Neural cell (in vitro differentiated cells): Measurements from ENCODE around the gene FSIP1. TPM values are rescaled to one million over a fixed set of nuclear protein-coding genes. Genes with fewer than 3 reads are reported as not detected.
A peak's percentile ranks its signal among the peaks of the same experiment; 100 is the strongest.

ENCODE experiments used
- H2AFZ ChIP-seq: fragments of 200-600, 300-800 bp; sonication (generic), shearing (Covaris generic); 2 replicates; pipeline ENCODE4 v1.6.0; 2014; ENCODE audit warnings: low read depth, mild to moderate bottlenecking, antibody characterized with exemption, low read length, moderate library complexity
- H3F3A ChIP-seq: fragments of 200-600 bp; shearing (Covaris generic); 2 replicates; pipeline ENCODE4 v1.6.1; 2016; ENCODE audit warnings: mild to moderate bottlenecking, moderate library complexity, mixed read lengths, antibody characterized with exemption, low read length; ENCODE audit not compliant: insufficient read depth, poor library complexity, severe bottlenecking
- H3K27ac ChIP-seq: fragments of 200-600, 300-800 bp; sonication (generic), shearing (Covaris generic); 2 replicates; pipeline ENCODE4 v1.5.1; 2014; ENCODE audit warnings: mild to moderate bottlenecking, low read length, moderate library complexity
- H3K27me3 ChIP-seq: fragments of 300-800, 200-600 bp; sonication (generic), shearing (Covaris generic); 2 replicates; pipeline ENCODE4 v1.6.0; 2014; ENCODE audit warnings: mild to moderate bottlenecking, low read depth, low read length, moderate library complexity; ENCODE audit not compliant: insufficient read depth
- H3K36me3 ChIP-seq: fragments of 300-800, 200-600 bp; sonication (generic), shearing (Covaris generic); 2 replicates; pipeline ENCODE4 v1.5.1; 2014; ENCODE audit warnings: mild to moderate bottlenecking, antibody characterized with exemption, low read length, moderate library complexity; ENCODE audit not compliant: insufficient read depth
- H3K4me2 ChIP-seq: fragments of 300-800, 200-600 bp; sonication (generic), shearing (Covaris generic); 2 replicates; pipeline ENCODE4 v1.6.0; 2014; ENCODE audit warnings: mild to moderate bottlenecking, low read length
- H3K4me3 ChIP-seq: fragments of 300-800, 200-600 bp; sonication (generic), shearing (Covaris generic); 2 replicates; pipeline ENCODE4 v1.5.1; 2014; ENCODE audit warnings: mild to moderate bottlenecking, low read length, moderate library complexity
- H3K79me2 ChIP-seq: fragments of 200-600 bp; shearing (Covaris generic); replicated peaks from 2 replicates; pipeline ENCODE4 v1.6.0; 2014; ENCODE audit warnings: mild to moderate bottlenecking, low read length, moderate library complexity; ENCODE audit not compliant: insufficient read depth
- H3K9ac ChIP-seq: fragments of 300-800, 200-600 bp; sonication (generic), shearing (Covaris generic); 2 replicates; pipeline ENCODE4 v1.6.1; 2016; ENCODE audit warnings: mild to moderate bottlenecking, low read length, mixed read lengths
- H3K9me2 ChIP-seq: fragments of 200-600 bp; shearing (Covaris generic); 2 replicates; pipeline ENCODE4 v1.6.1; 2016; ENCODE audit warnings: mild to moderate bottlenecking, low read length, mixed read lengths; ENCODE audit not compliant: insufficient read depth
- H3K9me3 ChIP-seq: fragments of 200-600, 300-800 bp; sonication (generic), shearing (Covaris generic); 2 replicates; pipeline ENCODE4 v1.6.1; 2016; ENCODE audit warnings: mild to moderate bottlenecking, mixed run types, low read length, moderate library complexity, mixed read lengths
- H4K20me1 ChIP-seq: fragments of 200-600 bp; shearing (Covaris generic); 2 replicates; pipeline ENCODE4 v1.6.1; 2016; ENCODE audit warnings: mild to moderate bottlenecking, mixed run types; ENCODE audit not compliant: insufficient read depth
- EP300 ChIP-seq: fragments of 450-650 bp; conservative IDR thresholded peaks from 2 replicates; pipeline ENCODE4 v1.6.1; 2014; ENCODE audit warnings: antibody characterized with exemption, mild to moderate bottlenecking, moderate library complexity; ENCODE audit not compliant: poor library complexity, severe bottlenecking
- EZH2 ChIP-seq: fragments of 200-600, 300-800 bp; shearing (Covaris generic), sonication (generic); IDR thresholded peaks from 2 replicates; pipeline ENCODE4 v1.6.1; 2014; ENCODE audit warnings: antibody characterized with exemption, low read length, borderline replicate concordance, mild to moderate bottlenecking; ENCODE audit not compliant: insufficient read depth, poor library complexity, severe bottlenecking
- MXI1 ChIP-seq: fragments of 450-650 bp; conservative IDR thresholded peaks from 2 replicates; pipeline ENCODE4 v1.6.1; 2014; ENCODE audit warnings: antibody characterized with exemption, mild to moderate bottlenecking; ENCODE audit not compliant: poor library complexity, severe bottlenecking
- POLR2AphosphoS5 ChIP-seq: IDR thresholded peaks from 2 replicates; pipeline ENCODE4 v1.6.1; 2012
- RAD21 ChIP-seq: fragments of 450-650 bp; conservative IDR thresholded peaks from 2 replicates; pipeline ENCODE4 v1.6.1; 2014; ENCODE audit warnings: antibody characterized with exemption, mild to moderate bottlenecking, moderate library complexity
- SMC3 ChIP-seq: fragments of 450-650 bp; conservative IDR thresholded peaks from 2 replicates; pipeline ENCODE4 v1.6.1; 2014; ENCODE audit warnings: antibody characterized with exemption, mild to moderate bottlenecking, moderate library complexity; ENCODE audit not compliant: poor library complexity
- TAF1 ChIP-seq: IDR thresholded peaks from 2 replicates; pipeline ENCODE4 v1.6.1; 2012; ENCODE audit warnings: low read depth
- polyA plus RNA-seq: library from polyadenylated mRNA; depleted of rRNA; stranded (reverse); fragments of >200 nt; gene quantifications from 2 replicates; pipeline ENCODE4 v1.2.3, GENCODE V29; 2014
- TF ChIP-seq, protein P1 (sequence below): fragments of 450-650 bp; IDR thresholded peaks from 2 replicates; pipeline ENCODE4 v1.5.1; 2014; ENCODE audit warnings: antibody characterized with exemption, mild to moderate bottlenecking, moderate library complexity; ENCODE audit not compliant: poor library complexity, severe bottlenecking
- TF ChIP-seq, protein P2 (sequence below): IDR thresholded peaks from 2 replicates; pipeline ENCODE4 v1.6.1; 2012; ENCODE audit warnings: borderline replicate concordance

Gene FSIP1
- polyA plus RNA-seq, 1 donor from 2014 or later, result 3.8 TPM

DNA sequence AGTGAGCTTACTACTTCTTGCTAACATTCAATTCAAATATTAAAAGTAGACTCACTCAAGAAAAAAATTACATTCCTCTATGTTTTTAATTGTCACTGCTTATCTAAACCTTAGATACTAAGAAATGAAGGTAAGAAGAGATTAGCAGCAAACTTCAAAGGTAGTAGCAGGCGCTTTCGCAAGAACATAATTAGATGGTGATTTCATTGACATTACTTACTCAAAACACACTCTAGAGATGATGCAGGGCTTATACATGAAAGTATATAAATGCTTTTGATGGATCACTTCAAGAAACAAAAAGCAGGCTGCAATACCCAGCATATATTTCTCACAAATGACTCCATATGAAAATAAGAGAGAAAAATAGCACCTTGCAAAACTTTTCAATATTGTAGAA, 86.8 kb downstream of the FSIP1 start:
- TF ChIP-seq RAD21 (no peak), POLR2AphosphoS5 (no peak), EZH2 (no peak), SMC3 (no peak), TAF1 (no peak), MXI1 (no peak)
- TF ChIP-seq, protein P1, sequence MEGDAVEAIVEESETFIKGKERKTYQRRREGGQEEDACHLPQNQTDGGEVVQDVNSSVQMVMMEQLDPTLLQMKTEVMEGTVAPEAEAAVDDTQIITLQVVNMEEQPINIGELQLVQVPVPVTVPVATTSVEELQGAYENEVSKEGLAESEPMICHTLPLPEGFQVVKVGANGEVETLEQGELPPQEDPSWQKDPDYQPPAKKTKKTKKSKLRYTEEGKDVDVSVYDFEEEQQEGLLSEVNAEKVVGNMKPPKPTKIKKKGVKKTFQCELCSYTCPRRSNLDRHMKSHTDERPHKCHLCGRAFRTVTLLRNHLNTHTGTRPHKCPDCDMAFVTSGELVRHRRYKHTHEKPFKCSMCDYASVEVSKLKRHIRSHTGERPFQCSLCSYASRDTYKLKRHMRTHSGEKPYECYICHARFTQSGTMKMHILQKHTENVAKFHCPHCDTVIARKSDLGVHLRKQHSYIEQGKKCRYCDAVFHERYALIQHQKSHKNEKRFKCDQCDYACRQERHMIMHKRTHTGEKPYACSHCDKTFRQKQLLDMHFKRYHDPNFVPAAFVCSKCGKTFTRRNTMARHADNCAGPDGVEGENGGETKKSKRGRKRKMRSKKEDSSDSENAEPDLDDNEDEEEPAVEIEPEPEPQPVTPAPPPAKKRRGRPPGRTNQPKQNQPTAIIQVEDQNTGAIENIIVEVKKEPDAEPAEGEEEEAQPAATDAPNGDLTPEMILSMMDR, result no peak
- TF ChIP-seq, protein P2, sequence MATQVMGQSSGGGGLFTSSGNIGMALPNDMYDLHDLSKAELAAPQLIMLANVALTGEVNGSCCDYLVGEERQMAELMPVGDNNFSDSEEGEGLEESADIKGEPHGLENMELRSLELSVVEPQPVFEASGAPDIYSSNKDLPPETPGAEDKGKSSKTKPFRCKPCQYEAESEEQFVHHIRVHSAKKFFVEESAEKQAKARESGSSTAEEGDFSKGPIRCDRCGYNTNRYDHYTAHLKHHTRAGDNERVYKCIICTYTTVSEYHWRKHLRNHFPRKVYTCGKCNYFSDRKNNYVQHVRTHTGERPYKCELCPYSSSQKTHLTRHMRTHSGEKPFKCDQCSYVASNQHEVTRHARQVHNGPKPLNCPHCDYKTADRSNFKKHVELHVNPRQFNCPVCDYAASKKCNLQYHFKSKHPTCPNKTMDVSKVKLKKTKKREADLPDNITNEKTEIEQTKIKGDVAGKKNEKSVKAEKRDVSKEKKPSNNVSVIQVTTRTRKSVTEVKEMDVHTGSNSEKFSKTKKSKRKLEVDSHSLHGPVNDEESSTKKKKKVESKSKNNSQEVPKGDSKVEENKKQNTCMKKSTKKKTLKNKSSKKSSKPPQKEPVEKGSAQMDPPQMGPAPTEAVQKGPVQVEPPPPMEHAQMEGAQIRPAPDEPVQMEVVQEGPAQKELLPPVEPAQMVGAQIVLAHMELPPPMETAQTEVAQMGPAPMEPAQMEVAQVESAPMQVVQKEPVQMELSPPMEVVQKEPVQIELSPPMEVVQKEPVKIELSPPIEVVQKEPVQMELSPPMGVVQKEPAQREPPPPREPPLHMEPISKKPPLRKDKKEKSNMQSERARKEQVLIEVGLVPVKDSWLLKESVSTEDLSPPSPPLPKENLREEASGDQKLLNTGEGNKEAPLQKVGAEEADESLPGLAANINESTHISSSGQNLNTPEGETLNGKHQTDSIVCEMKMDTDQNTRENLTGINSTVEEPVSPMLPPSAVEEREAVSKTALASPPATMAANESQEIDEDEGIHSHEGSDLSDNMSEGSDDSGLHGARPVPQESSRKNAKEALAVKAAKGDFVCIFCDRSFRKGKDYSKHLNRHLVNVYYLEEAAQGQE, result no peak
- H3K27me3 ChIP-seq, result no peaks in the 10 kb centered on the region

DNA sequence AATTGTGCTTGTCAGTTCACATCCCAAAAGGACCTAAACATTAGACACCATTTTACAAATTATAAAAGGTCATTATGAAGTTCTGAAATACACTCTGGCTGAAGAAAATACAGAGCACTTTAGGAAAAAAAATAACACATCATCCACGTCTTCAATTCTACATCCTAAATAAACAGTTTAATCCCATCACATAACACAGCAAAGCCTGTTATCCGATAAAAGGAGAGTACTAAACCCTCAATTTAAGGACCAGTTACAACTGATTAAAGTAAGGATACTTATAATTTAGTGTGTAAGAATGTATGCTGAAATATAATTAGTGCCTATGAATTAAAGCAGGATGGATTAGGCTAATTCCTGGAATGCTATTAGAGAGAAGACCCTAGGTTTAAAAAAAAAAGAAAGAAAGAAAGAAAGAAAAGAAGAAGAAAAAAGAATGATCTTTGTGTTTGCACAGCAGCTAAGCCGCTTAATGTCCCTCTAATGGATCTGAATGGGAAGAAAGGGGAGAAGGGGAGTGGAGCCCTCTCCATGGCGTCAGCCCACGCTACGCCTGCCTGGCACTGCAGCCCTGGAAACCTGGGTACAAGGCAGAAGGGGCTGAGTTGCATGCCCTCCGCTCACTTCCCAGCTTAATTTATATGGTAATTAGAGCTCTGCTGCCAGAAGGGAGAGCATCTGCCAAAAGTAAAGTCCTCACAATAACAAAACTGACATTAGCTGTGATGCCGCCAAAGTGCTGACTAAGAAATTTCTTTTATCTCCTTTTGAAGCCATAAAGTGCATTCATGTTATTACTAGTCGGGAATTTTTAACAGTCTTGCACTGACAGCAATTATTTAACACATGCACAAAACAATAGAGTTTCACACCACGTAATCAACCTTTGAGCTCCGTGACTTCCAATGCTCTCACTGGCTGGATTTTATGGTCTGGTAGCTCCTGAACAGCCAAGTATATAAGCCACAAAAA, 90.0 kb downstream of the FSIP1 start:
- Histone ChIP-seq H2AFZ (peak overlapping the region; percentile 47), H3K4me3 (peak overlapping the region; percentile 48), H3F3A (peaks cover 2% of the 10 kb centered on the region), H3K27me3 (no peaks in the 10 kb centered on the region), H3K4me2 (peak overlapping the region; percentile 32), H3K27ac (no peak overlapping the region), H3K9me2 (no peaks in the 10 kb centered on the region), H3K79me2 (no peaks in the 10 kb centered on the region), H3K36me3 (no peaks in the 10 kb centered on the region), H4K20me1 (no peaks in the 10 kb centered on the region), H3K9me3 (no peaks in the 10 kb centered on the region), H3K9ac (no peak overlapping the region)
- TF ChIP-seq EP300, result peak; percentile 19
- TF ChIP-seq SMC3, result no peak

More for the DNA sequence above, 86.8 kb downstream of the FSIP1 start:
- H3K36me3 ChIP-seq, result no peaks in the 10 kb centered on the region
- no peak overlapping the region for H3K4me2 ChIP-seq
- H3K4me3 ChIP-seq, result no peak overlapping the region
- H2AFZ ChIP-seq, result no peak overlapping the region
- no peaks in the 10 kb centered on the region for H3K79me2 ChIP-seq
- no peaks in the 10 kb centered on the region for H4K20me1 ChIP-seq
- peaks cover 2% of the 10 kb centered on the region for H3F3A ChIP-seq
- H3K9ac ChIP-seq, result no peak overlapping the region
- no peaks in the 10 kb centered on the region for H3K9me3 ChIP-seq
- no peak overlapping the region for H3K27ac ChIP-seq
- H3K9me2 ChIP-seq, result no peaks in the 10 kb centered on the region
